ENCODE results near the gene CCDC178.

CCDC178 gene

GRCh38 chr18:33107511-33107910 is 333.0 kb downstream of the CCDC178 start:
- H3K4me1 ChIP-seq (ENCODE audit: control insufficient read depth, insufficient read depth, low read length): no peaks in the 10 kb centered on the region
- no peaks in the 10 kb centered on the region for H3K9me3 ChIP-seq (ENCODE audit: control insufficient read depth, low read length)
- H3K27me3 ChIP-seq (ENCODE audit: control insufficient read depth, insufficient read depth, low read length): no peaks in the 10 kb centered on the region
- no peak overlapping the region for H3K4me3 ChIP-seq (ENCODE audit: low read length)
- no peak overlapping the region for H3K9ac ChIP-seq (ENCODE audit: low read length)
- no peaks in the 10 kb centered on the region for H3K36me3 ChIP-seq (ENCODE audit: control insufficient read depth, insufficient read depth, low read length)

DNA sequence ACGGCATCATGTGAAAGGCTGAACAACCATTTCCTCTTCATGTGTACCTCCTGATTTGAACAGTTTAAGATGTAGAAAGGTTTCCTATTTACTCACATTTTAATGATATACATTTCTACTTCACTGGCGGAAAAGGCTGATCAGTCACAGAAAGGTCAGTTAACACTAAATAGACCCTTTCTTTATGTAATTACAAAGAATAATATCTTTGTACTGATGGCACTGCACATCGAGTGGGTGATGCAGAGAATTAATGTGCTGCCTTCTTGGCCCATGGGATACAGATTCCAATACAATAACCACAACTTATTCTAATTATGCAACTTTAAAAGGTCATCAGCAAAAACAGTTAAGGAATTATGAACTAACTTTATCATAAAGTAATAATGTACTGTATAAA is 339.2 kb downstream of the CCDC178 start:
- Histone ChIP-seq H3K9ac (ENCODE audit: low read length) (no peak overlapping the region), H3K36me3 (ENCODE audit: control insufficient read depth, insufficient read depth, low read length) (no peaks in the 10 kb centered on the region), H3K4me1 (ENCODE audit: control insufficient read depth, insufficient read depth, low read length) (no peaks in the 10 kb centered on the region), H3K27me3 (ENCODE audit: control insufficient read depth, insufficient read depth, low read length) (no peaks in the 10 kb centered on the region), H3K9me3 (ENCODE audit: control insufficient read depth, low read length) (no peaks in the 10 kb centered on the region), H3K4me3 (ENCODE audit: low read length) (no peak overlapping the region)

DNA sequence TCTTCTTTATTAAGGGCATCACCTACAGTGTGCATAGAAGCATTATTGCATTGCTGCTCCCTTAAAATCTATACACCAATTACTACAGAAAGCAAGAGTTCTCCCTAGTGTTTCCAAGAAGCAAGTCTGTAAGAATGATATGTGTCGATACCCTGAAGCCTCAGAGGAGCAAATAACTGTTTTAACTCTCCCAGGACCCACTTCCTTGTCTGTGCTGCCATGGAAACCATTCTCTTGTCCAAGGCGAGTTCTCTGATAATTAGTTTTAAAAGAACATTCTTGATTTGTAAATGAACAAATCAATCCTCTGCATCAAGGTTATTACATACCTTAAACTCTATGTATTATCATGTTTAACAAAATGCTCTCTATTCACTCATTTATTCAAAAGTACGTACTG is 340.9 kb downstream of the CCDC178 start:
- Histone ChIP-seq H3K9ac (ENCODE audit: low read length) (no peak overlapping the region), H3K4me3 (ENCODE audit: low read length) (no peak overlapping the region), H3K4me1 (ENCODE audit: control insufficient read depth, insufficient read depth, low read length) (no peaks in the 10 kb centered on the region), H3K9me3 (ENCODE audit: control insufficient read depth, low read length) (no peaks in the 10 kb centered on the region), H3K36me3 (ENCODE audit: control insufficient read depth, insufficient read depth, low read length) (no peaks in the 10 kb centered on the region), H3K27me3 (ENCODE audit: control insufficient read depth, insufficient read depth, low read length) (no peaks in the 10 kb centered on the region)

GRCh38 chr18:33097126-33097525 is 343.4 kb downstream of the CCDC178 start:
- Histone ChIP-seq H3K36me3 (ENCODE audit: control insufficient read depth, insufficient read depth, low read length) (no peaks in the 10 kb centered on the region), H3K4me1 (ENCODE audit: control insufficient read depth, insufficient read depth, low read length) (no peaks in the 10 kb centered on the region), H3K9ac (ENCODE audit: low read length) (no peak overlapping the region), H3K4me3 (ENCODE audit: low read length) (no peak overlapping the region), H3K27me3 (ENCODE audit: control insufficient read depth, insufficient read depth, low read length) (no peaks in the 10 kb centered on the region), H3K9me3 (ENCODE audit: control insufficient read depth, low read length) (no peaks in the 10 kb centered on the region)

GRCh38 chr18:33090461-33090860 is 350.1 kb downstream of the CCDC178 start:
- no peaks in the 10 kb centered on the region for H3K27me3 ChIP-seq (ENCODE audit: control insufficient read depth, insufficient read depth, low read length)
- no peak overlapping the region for H3K9ac ChIP-seq (ENCODE audit: low read length)
- no peak overlapping the region for H3K4me3 ChIP-seq (ENCODE audit: low read length)
- H3K36me3 ChIP-seq (ENCODE audit: control insufficient read depth, insufficient read depth, low read length): no peaks in the 10 kb centered on the region
- no peaks in the 10 kb centered on the region for H3K9me3 ChIP-seq (ENCODE audit: control insufficient read depth, low read length)
- H3K4me1 ChIP-seq (ENCODE audit: control insufficient read depth, insufficient read depth, low read length): no peaks in the 10 kb centered on the region

DNA sequence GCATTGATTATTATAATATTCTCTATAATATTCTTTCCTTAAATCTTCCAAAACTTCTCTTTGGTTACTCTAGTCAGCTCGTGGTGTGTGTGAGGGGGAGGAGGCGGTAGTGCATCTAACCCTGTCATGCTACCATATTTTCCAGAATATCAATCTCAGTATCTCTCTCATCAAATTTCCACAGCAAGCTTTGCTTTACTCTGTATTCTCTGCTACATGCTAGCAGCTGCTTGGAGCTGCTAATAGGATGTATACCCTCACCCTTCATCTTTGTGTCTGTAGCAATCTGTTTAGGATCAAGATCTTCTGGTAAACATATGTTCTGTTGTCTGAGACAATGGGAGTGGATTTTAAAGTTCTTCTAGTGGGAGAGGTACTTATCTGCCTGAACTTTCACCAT is 363.9 kb downstream of the CCDC178 start:
- H3K4me3 ChIP-seq (ENCODE audit: low read length): no peak overlapping the region
- H3K9me3 ChIP-seq (ENCODE audit: control insufficient read depth, low read length): no peaks in the 10 kb centered on the region
- no peaks in the 10 kb centered on the region for H3K4me1 ChIP-seq (ENCODE audit: control insufficient read depth, insufficient read depth, low read length)
- H3K27me3 ChIP-seq (ENCODE audit: control insufficient read depth, insufficient read depth, low read length): no peaks in the 10 kb centered on the region
- H3K9ac ChIP-seq (ENCODE audit: low read length): no peak overlapping the region
- no peaks in the 10 kb centered on the region for H3K36me3 ChIP-seq (ENCODE audit: control insufficient read depth, insufficient read depth, low read length)

DNA sequence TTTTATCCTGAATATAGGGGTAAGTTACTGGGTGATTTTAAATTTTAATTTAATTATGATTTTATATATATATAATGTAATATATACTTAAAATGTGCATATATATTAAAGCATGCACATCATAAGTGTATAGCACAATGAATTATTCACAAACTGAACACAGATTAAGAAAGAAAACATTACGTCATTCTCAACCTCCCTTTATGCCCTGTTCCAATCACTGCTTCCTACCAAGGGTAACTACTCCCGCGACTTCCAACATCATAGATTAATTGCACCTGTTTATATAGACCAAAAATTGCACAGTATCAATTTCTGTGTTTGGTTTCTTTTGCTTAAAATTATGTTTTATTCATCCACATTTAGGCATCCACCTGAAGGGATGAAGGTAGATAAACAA is 366.4 kb downstream of the CCDC178 start:
- Histone ChIP-seq H3K4me1 (ENCODE audit: control insufficient read depth, insufficient read depth, low read length) (no peaks in the 10 kb centered on the region), H3K9me3 (ENCODE audit: control insufficient read depth, low read length) (no peaks in the 10 kb centered on the region), H3K4me3 (ENCODE audit: low read length) (no peak overlapping the region), H3K27me3 (ENCODE audit: control insufficient read depth, insufficient read depth, low read length) (no peaks in the 10 kb centered on the region), H3K9ac (ENCODE audit: low read length) (no peak overlapping the region), H3K36me3 (ENCODE audit: control insufficient read depth, insufficient read depth, low read length) (no peaks in the 10 kb centered on the region)

DNA sequence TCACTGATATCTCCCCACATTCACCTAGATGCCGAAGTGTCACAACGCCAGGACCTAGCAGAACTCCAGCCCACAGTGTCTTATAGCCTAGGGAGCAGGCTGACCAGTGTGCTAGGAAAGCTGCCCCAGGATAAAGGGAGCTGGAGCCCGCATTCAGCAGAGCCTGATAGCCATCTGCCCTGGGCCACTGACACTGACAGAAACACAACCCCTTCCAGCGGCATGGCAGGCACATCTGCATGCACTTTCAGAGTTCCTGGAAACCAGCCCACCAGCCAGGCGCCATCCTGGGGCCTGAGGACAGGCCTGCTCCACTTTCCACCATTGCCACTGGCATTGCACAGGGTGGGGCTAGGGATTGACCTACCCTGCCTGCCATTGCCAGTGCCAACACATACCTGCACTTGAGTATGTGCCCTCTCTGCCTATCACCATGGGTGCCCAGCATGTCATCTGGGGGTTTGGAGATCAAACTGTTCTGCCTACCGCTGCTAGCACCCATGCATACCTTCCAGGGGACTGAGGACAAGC is 377.6 kb downstream of the CCDC178 start:
- H3K4me3 ChIP-seq (ENCODE audit: low read length): no peak overlapping the region
- no peaks in the 10 kb centered on the region for H3K27me3 ChIP-seq (ENCODE audit: control insufficient read depth, insufficient read depth, low read length)
- H3K4me1 ChIP-seq (ENCODE audit: control insufficient read depth, insufficient read depth, low read length): no peaks in the 10 kb centered on the region
- no peaks in the 10 kb centered on the region for H3K9me3 ChIP-seq (ENCODE audit: control insufficient read depth, low read length)
- H3K36me3 ChIP-seq (ENCODE audit: control insufficient read depth, insufficient read depth, low read length): no peaks in the 10 kb centered on the region
- no peak overlapping the region for H3K9ac ChIP-seq (ENCODE audit: low read length)

DNA sequence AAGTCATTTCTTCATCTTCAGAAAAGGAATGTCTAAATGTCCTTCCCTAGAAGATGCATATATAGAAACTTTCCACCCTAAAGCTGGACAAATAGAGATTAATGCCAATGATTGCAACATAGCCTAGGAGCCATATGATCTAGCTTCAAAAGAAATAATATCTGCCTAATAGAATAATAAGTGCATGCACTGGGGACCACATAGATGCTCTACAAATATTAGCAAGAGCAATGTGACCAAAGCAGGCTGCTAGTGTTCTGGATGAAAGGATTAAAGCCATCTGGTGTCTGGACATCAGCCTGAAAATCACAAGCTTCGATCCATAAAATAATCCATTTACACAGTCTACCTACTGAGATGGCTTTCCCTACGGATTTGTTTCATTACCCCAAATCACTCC is 387.6 kb downstream of the CCDC178 start:
- no peaks in the 10 kb centered on the region for H3K4me1 ChIP-seq (ENCODE audit: control insufficient read depth, insufficient read depth, low read length)
- H3K9me3 ChIP-seq (ENCODE audit: control insufficient read depth, low read length): no peaks in the 10 kb centered on the region
- H3K9ac ChIP-seq (ENCODE audit: low read length): no peak overlapping the region
- no peaks in the 10 kb centered on the region for H3K27me3 ChIP-seq (ENCODE audit: control insufficient read depth, insufficient read depth, low read length)
- no peak overlapping the region for H3K4me3 ChIP-seq (ENCODE audit: low read length)
- no peaks in the 10 kb centered on the region for H3K36me3 ChIP-seq (ENCODE audit: control insufficient read depth, insufficient read depth, low read length)

DNA sequence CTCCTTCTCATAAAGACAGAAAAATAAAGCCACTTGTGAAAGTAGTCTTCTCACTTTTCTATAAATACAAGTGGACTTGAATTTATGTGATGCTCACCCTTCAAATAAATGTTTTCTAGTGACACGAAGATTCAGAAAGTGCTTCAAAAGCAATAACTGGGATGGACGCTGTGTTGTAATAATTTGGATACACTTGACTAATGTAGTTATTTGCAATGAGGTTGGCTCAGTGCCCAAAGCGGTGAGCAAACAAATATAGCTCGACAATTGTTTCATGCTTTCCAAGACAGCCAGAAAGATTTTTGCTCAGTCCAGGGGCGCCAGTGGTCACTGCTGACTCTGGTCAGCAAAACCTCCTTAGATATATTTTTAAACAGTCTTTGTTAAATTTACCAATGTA is 389.1 kb downstream of the CCDC178 start:
- no peaks in the 10 kb centered on the region for H3K4me1 ChIP-seq (ENCODE audit: control insufficient read depth, insufficient read depth, low read length)
- H3K4me3 ChIP-seq (ENCODE audit: low read length): no peak overlapping the region
- H3K27me3 ChIP-seq (ENCODE audit: control insufficient read depth, insufficient read depth, low read length): no peaks in the 10 kb centered on the region
- no peaks in the 10 kb centered on the region for H3K9me3 ChIP-seq (ENCODE audit: control insufficient read depth, low read length)
- no peaks in the 10 kb centered on the region for H3K36me3 ChIP-seq (ENCODE audit: control insufficient read depth, insufficient read depth, low read length)
- no peak overlapping the region for H3K9ac ChIP-seq (ENCODE audit: low read length)

DNA sequence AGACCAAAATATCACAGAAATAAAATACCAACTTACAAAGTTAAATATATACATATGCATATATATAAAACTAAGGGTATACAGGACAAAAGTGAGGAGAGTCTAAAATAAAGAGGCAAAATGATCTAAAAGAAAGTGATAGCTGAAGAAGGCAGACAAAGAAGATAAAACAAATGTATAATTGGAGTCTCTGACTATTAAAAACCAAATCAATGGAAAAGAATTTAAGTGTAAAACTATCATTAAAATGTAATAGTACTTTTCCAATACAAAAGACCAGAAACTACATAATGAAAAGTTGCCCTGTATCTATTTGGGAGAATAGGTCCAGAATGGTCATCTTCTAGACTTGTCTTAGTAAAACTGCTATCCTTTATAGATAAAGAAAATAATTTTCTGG is 400.3 kb downstream of the CCDC178 start:
- no peaks in the 10 kb centered on the region for H3K4me1 ChIP-seq (ENCODE audit: control insufficient read depth, insufficient read depth, low read length)

GRCh38 chr18:33034945-33035344 is 405.6 kb downstream of the CCDC178 start:
- no peaks in the 10 kb centered on the region for H3K4me1 ChIP-seq (ENCODE audit: control insufficient read depth, insufficient read depth, low read length)
- H3K36me3 ChIP-seq (ENCODE audit: control insufficient read depth, insufficient read depth, low read length): no peaks in the 10 kb centered on the region
- H3K27me3 ChIP-seq (ENCODE audit: control insufficient read depth, insufficient read depth, low read length): no peaks in the 10 kb centered on the region
- no peak overlapping the region for H3K9ac ChIP-seq (ENCODE audit: low read length)
- H3K4me3 ChIP-seq (ENCODE audit: low read length): no peak overlapping the region
- no peaks in the 10 kb centered on the region for H3K9me3 ChIP-seq (ENCODE audit: control insufficient read depth, low read length)

More for the DNA sequence above, 400.3 kb downstream of the CCDC178 start:
- Histone ChIP-seq H3K4me3 (ENCODE audit: low read length) (no peak overlapping the region), H3K9me3 (ENCODE audit: control insufficient read depth, low read length) (no peaks in the 10 kb centered on the region), H3K27me3 (ENCODE audit: control insufficient read depth, insufficient read depth, low read length) (no peaks in the 10 kb centered on the region), H3K36me3 (ENCODE audit: control insufficient read depth, insufficient read depth, low read length) (no peaks in the 10 kb centered on the region), H3K9ac (ENCODE audit: low read length) (no peak overlapping the region)

DNA sequence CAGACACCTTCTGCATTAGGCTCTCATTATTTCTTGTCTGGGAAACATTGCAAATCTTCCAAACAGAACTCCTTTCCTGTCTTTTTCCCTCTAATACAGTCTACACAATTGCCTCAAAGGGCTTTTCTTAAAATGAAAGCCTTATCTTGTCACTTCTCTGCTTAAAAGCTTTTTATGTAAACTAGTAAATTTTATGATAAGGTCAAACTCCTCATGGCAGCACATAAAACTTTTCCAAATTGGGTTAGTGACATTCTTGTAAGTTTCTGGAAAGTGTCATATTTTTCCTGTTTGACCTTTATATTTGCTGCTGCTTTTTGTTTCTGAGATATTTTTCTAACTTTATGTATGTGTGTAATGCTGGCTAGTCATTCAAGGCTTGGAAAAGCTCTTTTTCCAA is 406.3 kb downstream of the CCDC178 start:
- Histone ChIP-seq H3K36me3 (ENCODE audit: control insufficient read depth, insufficient read depth, low read length) (no peaks in the 10 kb centered on the region), H3K9ac (ENCODE audit: low read length) (no peak overlapping the region), H3K27me3 (ENCODE audit: control insufficient read depth, insufficient read depth, low read length) (no peaks in the 10 kb centered on the region), H3K4me1 (ENCODE audit: control insufficient read depth, insufficient read depth, low read length) (no peaks in the 10 kb centered on the region), H3K9me3 (ENCODE audit: control insufficient read depth, low read length) (no peaks in the 10 kb centered on the region), H3K4me3 (ENCODE audit: low read length) (no peak overlapping the region)
